GM18508 (cell line): ENCODE measurements around the gene RAPGEF1.
"Not testable (repeated sequence)": the region's sequence is repeated elsewhere in the genome, so short reads cannot be mapped to it uniquely, and the experiment has no call there.

Experiments
- ATAC-seq: cut with Tn5 transposase; IDR thresholded peaks from one replicate; pipeline ENCODE4 v1.9.1; 2021; ENCODE audit warnings: moderate number of reproducible peaks; ENCODE audit not compliant: insufficient read depth, unreplicated experiment

Gene RAPGEF1

GRCh38 chr9:131658377-131659129, 81.3 kb downstream of the RAPGEF1 start:
- no peak for ATAC-seq

DNA sequence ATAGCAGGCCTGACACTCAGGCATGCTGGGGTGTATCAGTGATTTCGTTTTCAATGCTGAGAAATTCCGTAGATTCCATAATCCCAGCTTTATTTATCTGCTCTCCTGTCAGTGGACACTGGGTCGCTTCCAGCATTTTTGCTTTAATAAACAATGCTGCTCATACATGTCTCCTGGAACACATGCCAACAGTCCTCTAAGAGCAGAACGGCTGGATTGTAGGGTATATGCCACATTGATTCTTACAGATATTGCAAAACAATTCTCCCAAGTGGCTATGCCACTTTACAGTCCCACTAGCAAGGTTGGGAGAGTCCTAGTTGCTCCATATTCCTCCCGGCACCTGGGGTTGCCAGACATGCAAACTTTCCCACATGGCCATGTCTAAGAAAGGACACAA, 81.9 kb downstream of the RAPGEF1 start:
- no peak for ATAC-seq

- ATAC-seq: no peak
These were observed 82.4 kb downstream of the RAPGEF1 start for GRCh38 chr9:131657456-131657855.

DNA sequence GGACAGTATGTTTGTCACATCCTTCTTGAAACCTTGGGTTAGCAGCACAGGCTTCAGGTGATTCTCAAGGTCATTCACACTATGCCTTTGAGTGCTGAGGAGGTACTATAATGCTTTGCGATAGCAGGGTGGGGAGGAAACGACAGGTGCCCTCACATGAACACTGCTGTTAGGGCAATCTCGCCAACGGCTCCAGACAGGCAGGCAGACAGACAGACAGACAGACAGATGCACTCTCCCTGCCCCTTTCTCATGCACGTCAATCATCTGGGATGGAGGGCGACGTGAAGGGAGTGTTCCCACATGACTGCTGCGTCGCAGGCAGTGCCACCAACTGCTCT, 82.9 kb downstream of the RAPGEF1 start:
- peak; percentile 16 for ATAC-seq

DNA sequence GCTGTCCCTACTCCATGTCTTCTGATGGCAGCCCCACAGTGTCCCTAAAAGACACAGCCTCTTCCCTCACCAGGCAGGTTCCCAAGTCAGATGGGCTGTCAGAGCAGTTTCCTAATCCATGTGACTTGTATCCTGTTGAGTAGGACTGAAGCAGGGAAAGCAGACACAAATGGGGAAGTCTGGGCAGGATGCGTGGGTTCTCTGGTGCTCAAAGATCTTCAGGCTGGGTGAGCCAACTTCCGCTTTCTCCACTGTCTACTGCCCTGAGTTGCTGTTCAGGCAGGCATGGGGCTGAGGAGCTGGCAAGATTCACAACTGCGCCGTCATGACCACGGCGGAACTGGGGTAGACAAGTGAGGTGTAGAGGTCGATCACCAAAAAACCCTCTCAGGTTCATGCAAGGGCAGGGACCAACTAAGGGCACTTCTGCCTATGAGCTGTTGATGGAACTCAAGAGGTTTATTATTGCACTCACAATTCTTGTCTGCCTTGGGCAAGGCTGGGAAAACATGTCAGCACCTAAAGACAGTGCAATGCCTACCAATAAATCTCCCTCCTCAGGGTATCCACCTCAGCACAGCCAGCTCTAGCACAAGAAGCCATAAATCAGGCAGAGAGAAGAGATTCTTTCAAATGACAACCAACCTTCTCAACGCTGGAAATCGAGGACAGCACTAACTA, 83.4 kb downstream of the RAPGEF1 start:
- ATAC-seq: peak; percentile 56

GRCh38 chr9:131654369-131654768, 85.5 kb downstream of the RAPGEF1 start:
- ATAC-seq: not testable (repeated sequence)

- ATAC-seq: no peak
These were observed 88.3 kb downstream of the RAPGEF1 start for GRCh38 chr9:131651599-131651998.

- ATAC-seq: no peak
These were observed 88.7 kb downstream of the RAPGEF1 start for GRCh38 chr9:131651160-131651559.

DNA sequence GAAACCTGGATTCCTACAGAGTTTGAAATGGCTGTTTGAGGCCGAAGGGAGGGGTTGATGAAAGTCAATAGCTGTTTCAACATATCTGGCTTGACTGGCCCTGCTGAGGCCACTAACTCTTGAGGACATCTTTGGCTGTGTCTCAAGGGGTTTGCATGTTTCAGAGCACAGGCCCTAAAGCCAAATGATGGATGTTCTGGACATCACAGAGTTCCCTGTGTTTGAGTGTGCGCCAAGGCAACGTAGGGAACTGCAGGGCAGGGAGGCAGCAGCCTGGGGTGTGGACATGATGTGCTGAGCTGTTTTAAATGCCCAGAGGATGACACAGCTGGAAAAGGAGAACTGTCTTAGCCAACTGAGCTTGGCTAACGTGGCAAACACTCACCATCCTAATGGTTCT, 89.6 kb downstream of the RAPGEF1 start:
- ATAC-seq: no peak

DNA sequence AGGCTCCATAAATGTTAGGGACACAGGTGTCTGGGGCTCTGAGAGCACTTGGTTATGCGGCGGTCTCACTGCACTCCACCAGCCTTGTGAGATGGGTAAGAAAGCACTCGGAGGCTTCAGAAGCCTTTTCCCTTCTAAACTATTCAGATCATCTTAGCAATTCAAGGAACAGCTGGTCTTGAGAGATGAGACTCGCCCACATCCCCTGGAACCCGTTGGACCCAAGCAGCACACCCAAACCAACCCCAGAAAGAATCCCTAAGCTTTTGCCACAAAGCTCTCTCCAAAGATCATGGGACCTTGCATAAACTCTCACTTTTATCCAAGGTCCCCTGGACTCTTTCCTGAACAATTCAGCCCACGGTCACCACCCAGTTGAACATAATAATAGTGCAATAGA, 90.2 kb downstream of the RAPGEF1 start:
- no peak for ATAC-seq

DNA sequence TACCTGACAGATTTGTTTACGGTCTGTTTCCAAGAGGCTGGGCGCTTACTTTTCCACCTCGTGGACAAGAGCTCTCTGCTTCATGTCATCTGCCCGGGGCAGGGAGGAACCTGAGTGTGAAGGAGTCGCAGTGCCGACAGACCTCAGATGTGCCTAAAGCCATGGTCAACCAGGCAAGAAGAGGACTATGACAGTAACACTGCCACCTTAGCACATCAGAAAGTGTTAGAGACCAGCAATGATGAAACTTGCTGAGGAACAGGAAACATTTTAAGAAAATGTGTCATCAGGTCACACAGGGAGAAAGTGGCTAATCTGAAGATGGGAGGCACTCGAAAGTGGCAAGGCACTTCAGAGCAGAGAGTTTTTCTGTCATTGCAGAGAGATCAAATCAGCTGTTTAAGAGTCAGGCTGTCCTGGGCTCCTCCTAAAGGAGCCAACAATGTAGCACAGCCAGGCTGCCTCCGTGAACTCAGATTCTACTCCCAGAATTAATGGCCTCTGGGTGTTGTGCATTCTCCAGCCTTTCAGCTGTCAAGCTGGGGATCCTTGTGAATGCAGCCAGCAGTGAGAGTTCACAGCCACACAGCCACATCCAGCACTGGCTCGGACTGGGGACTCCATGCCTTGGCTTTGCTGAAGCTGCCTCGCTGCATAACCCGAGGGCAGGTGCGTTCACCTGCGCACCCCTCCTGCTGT, 94.6 kb downstream of the RAPGEF1 start:
- no peak for ATAC-seq

GRCh38 chr9:131642496-131643083, 97.3 kb downstream of the RAPGEF1 start:
- no peak for ATAC-seq

- ATAC-seq: no peak
These were observed 98.0 kb downstream of the RAPGEF1 start for GRCh38 chr9:131641618-131642495.

- ATAC-seq: no peak
These were observed 99.3 kb downstream of the RAPGEF1 start for GRCh38 chr9:131640438-131641137.

DNA sequence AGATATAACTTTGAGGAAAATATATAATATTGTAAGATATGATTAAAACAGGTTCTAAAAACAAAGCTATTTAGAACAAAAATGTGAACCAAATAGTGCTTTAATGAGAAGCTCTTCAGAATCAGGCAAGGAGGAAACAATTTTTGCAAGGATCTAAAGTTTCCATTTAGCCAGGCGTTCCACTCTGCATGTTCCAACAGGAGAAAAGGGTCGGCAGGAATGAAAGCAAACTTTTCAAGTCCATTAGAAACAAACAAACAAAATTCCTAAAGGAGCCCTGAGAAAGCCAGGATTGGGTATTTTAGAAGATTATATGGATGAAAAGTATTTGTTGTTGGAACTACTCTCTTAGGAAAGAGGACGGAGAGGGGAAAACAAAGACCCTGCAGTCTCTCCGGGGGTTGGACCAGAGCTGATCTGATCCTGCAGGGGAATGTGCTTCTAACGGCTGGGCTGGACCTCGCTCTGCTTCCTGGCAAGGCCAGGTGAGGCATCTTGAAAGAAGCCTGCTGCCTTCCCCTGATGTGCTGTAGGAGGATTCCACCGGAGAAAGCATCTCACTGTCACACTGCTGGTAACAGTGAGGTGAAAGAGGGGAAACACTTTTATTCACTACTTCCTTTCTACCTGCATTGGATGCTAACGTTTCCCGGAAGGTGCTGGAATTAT, 100.0 kb downstream of the RAPGEF1 start:
- no peak for ATAC-seq

GRCh38 chr9:131636593-131636992, 103.3 kb downstream of the RAPGEF1 start:
- no peak for ATAC-seq

DNA sequence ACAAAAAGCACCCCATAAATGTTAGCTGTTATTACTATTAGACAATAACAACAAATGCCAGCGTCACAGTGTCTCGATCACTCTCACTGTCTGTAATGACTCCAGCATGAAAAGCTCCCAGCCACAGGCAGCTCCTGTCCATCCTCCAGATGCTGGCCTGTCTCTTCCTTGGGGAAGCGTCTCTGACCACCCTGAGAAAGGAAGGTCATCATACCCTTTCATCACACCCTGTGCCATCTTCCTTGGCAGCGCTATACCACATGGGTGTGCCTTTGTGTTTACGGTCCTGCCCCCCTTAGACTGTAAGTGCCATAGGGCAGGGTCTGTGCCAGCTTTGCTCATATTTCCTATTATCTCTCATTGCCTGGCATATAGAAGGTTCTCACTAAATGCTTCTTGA, 104.0 kb downstream of the RAPGEF1 start:
- ATAC-seq: no peak

DNA sequence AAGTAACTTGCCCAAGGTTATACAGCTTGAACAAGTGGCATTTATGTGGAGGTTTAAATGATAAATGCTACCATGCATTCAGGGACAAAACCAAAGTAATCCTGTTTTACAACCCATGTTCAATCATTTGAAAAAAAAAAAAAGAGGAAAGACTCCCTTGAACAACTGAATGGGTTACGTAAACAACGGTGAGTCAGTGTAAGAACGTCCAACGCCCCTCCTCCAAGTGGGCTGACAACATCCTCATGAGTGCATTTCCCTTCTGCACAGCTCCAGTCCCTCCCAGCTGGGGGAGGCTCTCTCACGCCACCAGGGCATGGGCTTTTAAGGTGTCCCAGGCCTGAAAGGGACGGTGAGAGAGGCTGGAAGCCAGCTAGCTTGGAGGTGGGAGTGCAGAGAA, 104.6 kb downstream of the RAPGEF1 start:
- no peak for ATAC-seq

- ATAC-seq: no peak
These were observed 106.3 kb downstream of the RAPGEF1 start for GRCh38 chr9:131633491-131634031.
